ENCODE results near the gene MBD5. TPM values are rescaled to one million over a fixed set of nuclear protein-coding genes. Genes with fewer than 3 reads are reported as not detected.

MBD5 gene
- total and polyA plus RNA-seq, 4 donors: 5.7 to 140 (median 21.2) TPM

GRCh38 chr2:148455791-148456190 lies 434.9 kb downstream of the MBD5 start:
- H3K4me1 ChIP-seq (ENCODE audit: control insufficient read depth in 5 of 5, insufficient read depth in 5 of 5, low read length in 5 of 5): peaks cover 0 to 8% (median 0%) of the 10 kb centered on the region in 5 donors
- DNase-seq: peak in 2 of 3 donors; percentile 29 to 35
- 78 to 80% methylated on average over 4 of the region's 4 CpGs for WGBS, 2 donors
- H3K36me3 ChIP-seq (ENCODE audit: control insufficient read depth in 4 of 4, insufficient read depth in 4 of 4, low read length in 4 of 4): no peaks in the 10 kb centered on the region
- no peak overlapping the region for H3K27ac ChIP-seq (ENCODE audit: low read depth in 1 of 2, low read length in 1 of 2)
- no peak overlapping the region for H3K4me3 ChIP-seq
- H3K9me3 ChIP-seq (ENCODE audit: control insufficient read depth in 4 of 4, insufficient read depth in 3 of 4, low read length in 3 of 4): no peaks in the 10 kb centered on the region
- no peak for ATAC-seq (ENCODE audit: insufficient read depth, low FRiP score)
- H3K27me3 ChIP-seq (ENCODE audit: control insufficient read depth in 3 of 3, insufficient read depth in 3 of 3, low read length in 2 of 3): no peaks in the 10 kb centered on the region
- TF ChIP-seq, protein P1, sequence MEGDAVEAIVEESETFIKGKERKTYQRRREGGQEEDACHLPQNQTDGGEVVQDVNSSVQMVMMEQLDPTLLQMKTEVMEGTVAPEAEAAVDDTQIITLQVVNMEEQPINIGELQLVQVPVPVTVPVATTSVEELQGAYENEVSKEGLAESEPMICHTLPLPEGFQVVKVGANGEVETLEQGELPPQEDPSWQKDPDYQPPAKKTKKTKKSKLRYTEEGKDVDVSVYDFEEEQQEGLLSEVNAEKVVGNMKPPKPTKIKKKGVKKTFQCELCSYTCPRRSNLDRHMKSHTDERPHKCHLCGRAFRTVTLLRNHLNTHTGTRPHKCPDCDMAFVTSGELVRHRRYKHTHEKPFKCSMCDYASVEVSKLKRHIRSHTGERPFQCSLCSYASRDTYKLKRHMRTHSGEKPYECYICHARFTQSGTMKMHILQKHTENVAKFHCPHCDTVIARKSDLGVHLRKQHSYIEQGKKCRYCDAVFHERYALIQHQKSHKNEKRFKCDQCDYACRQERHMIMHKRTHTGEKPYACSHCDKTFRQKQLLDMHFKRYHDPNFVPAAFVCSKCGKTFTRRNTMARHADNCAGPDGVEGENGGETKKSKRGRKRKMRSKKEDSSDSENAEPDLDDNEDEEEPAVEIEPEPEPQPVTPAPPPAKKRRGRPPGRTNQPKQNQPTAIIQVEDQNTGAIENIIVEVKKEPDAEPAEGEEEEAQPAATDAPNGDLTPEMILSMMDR (IDR thresholded peaks at IDR 0.05; ENCODE audit: control extremely low read depth, extremely low read depth): no peak
- H3K9ac ChIP-seq (ENCODE audit: insufficient read depth in 1 of 2, low read length in 2 of 2): no peak overlapping the region

DNA sequence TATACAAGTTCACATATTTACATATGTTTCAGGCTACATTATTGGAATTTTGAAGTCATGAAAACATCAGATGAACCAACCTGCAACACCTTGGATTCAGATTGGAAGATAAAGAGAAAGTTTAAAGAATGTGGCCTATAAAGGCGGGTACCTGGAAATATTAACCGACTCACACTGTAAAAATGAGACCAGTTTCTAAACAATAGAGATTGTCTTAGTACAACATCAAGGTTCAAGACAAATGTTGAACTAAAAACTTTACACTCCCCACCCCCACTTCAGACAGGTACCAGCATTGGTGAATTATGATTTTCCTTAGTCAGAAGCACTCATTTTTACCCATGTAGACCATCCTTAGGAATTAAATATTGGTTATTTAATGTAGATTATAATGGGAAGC lies 437.3 kb downstream of the MBD5 start:
- H3K27ac ChIP-seq (ENCODE audit: low read depth in 1 of 2, low read length in 1 of 2): no peak overlapping the region
- H3K27me3 ChIP-seq (ENCODE audit: control insufficient read depth in 3 of 3, insufficient read depth in 3 of 3, low read length in 2 of 3): no peaks in the 10 kb centered on the region
- TF ChIP-seq, protein P1 (IDR thresholded peaks at IDR 0.05; ENCODE audit: control extremely low read depth, extremely low read depth): no peak
- no peak overlapping the region for H3K4me3 ChIP-seq
- 94 to 97% methylated on average over 2 of the region's 2 CpGs for WGBS, 2 donors
- no peaks in the 10 kb centered on the region for H3K36me3 ChIP-seq (ENCODE audit: control insufficient read depth in 4 of 4, insufficient read depth in 4 of 4, low read length in 4 of 4)
- peaks cover 0 to 6% (median 0%) of the 10 kb centered on the region in 5 donors for H3K4me1 ChIP-seq (ENCODE audit: control insufficient read depth in 5 of 5, insufficient read depth in 5 of 5, low read length in 5 of 5)
- no peak for DNase-seq
- H3K9ac ChIP-seq (ENCODE audit: insufficient read depth in 1 of 2, low read length in 2 of 2): no peak overlapping the region
- no peak for ATAC-seq (ENCODE audit: insufficient read depth, low FRiP score)
- no peaks in the 10 kb centered on the region for H3K9me3 ChIP-seq (ENCODE audit: control insufficient read depth in 4 of 4, insufficient read depth in 3 of 4, low read length in 3 of 4)

DNA sequence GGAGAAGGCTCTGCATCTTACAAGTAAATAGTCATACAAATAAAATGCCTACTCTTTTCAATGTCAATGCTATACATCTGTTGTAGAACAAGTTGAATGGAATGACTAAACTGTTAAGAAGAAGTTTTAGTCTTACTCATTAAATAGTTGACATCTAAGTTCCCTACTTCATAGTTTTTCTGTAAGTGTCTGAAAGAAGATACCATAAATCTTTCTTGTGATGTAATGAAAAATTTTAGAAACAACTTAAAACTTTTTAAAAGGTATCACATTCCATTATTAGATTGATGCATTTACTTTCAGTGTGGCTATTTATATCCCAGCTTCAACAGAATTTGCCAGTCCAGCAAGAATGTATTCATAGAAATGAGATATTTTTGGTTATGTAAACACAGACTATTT lies 438.5 kb downstream of the MBD5 start:
- Histone ChIP-seq H3K27me3 (ENCODE audit: control insufficient read depth in 3 of 3, insufficient read depth in 3 of 3, low read length in 2 of 3) (no peaks in the 10 kb centered on the region), H3K4me1 (ENCODE audit: control insufficient read depth in 5 of 5, insufficient read depth in 5 of 5, low read length in 5 of 5) (peaks cover 0 to 6% (median 0%) of the 10 kb centered on the region in 5 donors), H3K36me3 (ENCODE audit: control insufficient read depth in 4 of 4, insufficient read depth in 4 of 4, low read length in 4 of 4) (peaks cover 0 to 7% (median 3%) of the 10 kb centered on the region in 4 donors), H3K27ac (ENCODE audit: low read depth in 1 of 2, low read length in 1 of 2) (no peak overlapping the region), H3K4me3 (no peak overlapping the region), H3K9me3 (ENCODE audit: control insufficient read depth in 4 of 4, insufficient read depth in 3 of 4, low read length in 3 of 4) (no peaks in the 10 kb centered on the region), H3K9ac (ENCODE audit: insufficient read depth in 1 of 2, low read length in 2 of 2) (no peak overlapping the region)
- TF ChIP-seq, protein P1 (IDR thresholded peaks at IDR 0.05; ENCODE audit: control extremely low read depth, extremely low read depth): no peak
- DNase-seq (peak in 1 of 3 donors; percentile 23), ATAC-seq (ENCODE audit: insufficient read depth, low FRiP score) (no peak)

- no peak overlapping the region for H3K9ac ChIP-seq (ENCODE audit: insufficient read depth in 1 of 2, low read length in 2 of 2)
- DNase-seq: no peak
- H3K9me3 ChIP-seq (ENCODE audit: control insufficient read depth in 4 of 4, insufficient read depth in 3 of 4, low read length in 3 of 4): no peaks in the 10 kb centered on the region
- no peak overlapping the region for H3K4me3 ChIP-seq
- ATAC-seq (ENCODE audit: insufficient read depth, low FRiP score): no peak
- WGBS, 2 donors: 89 to 94% methylated on average over 4 of the region's 4 CpGs
- H3K27me3 ChIP-seq (ENCODE audit: control insufficient read depth in 3 of 3, insufficient read depth in 3 of 3, low read length in 2 of 3): no peaks in the 10 kb centered on the region
- TF ChIP-seq, protein P1 (IDR thresholded peaks at IDR 0.05; ENCODE audit: control extremely low read depth, extremely low read depth): no peak
- peaks cover 0 to 13% (median 4%) of the 10 kb centered on the region in 4 donors for H3K36me3 ChIP-seq (ENCODE audit: control insufficient read depth in 4 of 4, insufficient read depth in 4 of 4, low read length in 4 of 4)
- H3K4me1 ChIP-seq (ENCODE audit: control insufficient read depth in 5 of 5, insufficient read depth in 5 of 5, low read length in 5 of 5): peaks cover 0 to 3% (median 0%) of the 10 kb centered on the region in 5 donors
- H3K27ac ChIP-seq (ENCODE audit: low read depth in 1 of 2, low read length in 1 of 2): no peak overlapping the region
Measured at GRCh38 chr2:148461876-148462275, 441.0 kb downstream of the MBD5 start.
